ENCODE data around the gene DBP.

The DBP gene

DNA sequence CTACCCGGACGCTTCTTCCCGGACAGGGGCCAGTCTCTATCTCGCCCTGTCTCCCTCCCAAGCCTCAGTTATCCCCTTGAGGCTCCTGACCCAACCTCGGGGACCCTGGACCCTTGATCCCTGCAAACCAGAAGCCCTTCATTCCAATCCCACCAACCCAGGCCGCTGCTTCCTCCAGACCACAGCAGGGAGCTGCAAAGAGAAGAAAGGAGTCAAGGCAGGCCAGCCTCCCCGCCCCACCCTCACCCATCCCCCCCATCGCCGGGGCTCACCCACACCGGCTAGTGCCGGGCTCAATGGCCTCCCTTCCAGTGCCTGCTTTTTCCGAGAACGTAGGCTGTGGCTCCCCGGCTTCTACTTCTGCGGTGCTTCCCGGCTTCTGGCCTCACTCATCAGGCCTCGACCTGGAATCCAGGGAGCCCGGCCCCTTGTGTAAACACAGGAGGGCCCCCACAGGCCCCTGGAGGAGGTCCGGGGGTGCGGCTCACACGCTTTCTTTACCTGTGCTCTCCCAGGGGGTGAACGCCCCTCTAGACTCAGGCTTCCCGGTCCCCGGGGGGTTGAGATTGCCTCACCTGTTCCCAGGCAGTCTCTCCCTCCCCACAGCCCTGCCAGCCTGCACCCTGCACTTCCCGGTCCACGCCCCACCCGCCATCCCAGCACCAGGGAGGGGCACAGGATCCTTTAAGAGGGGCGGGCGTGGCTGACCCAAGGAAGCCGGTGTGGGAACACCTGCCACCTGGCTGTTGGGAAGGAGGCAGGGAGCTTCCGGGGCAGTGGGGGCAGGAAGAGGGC, 22.5 kb downstream of the DBP start, which contains the start of gene FAM83E (continued):
- TF ChIP-seq ZNF280D (tag by site-specific recombination; IDR thresholded peaks at IDR 0.05) (no peak), ZEB2 (tag by site-specific recombination; IDR thresholded peaks at IDR 0.05) (peak; percentile 86), ZNF785 (tag by site-specific recombination; IDR thresholded peaks at IDR 0.05) (no peak), KLF10 (tag by site-specific recombination; IDR thresholded peaks at IDR 0.05) (peak; percentile 80), ZBTB17 (tag by site-specific recombination; IDR thresholded peaks at IDR 0.05) (peak; percentile 25; the same call in 1 of the 2 replicates), ZNF48 (tag by site-specific recombination; IDR thresholded peaks at IDR 0.05) (no peak), KLF1 (tag by site-specific recombination; IDR thresholded peaks at IDR 0.05) (peak; percentile 100), ZSCAN23 (tag by site-specific recombination; IDR thresholded peaks at IDR 0.05) (no peak), ZNF423 (tag by site-specific recombination; IDR thresholded peaks at IDR 0.05) (peak; percentile 61; the same call in 1 of the 2 replicates), ZNF610 (tag by site-specific recombination; IDR thresholded peaks at IDR 0.05; ENCODE audit: borderline replicate concordance) (no peak), ZNF792 (tag by site-specific recombination; IDR thresholded peaks at IDR 0.05) (no peak), ZNF510 (tag by site-specific recombination; IDR thresholded peaks at IDR 0.05; ENCODE audit: insufficient replicate concordance) (no peak), SP2 (tag by site-specific recombination; IDR thresholded peaks at IDR 0.05) (peak; percentile 64), ZBTB8A (tag by site-specific recombination; IDR thresholded peaks at IDR 0.05) (0 out of 2 replicates have a peak, but pooled peaks have one; percentile 35), FEZF1 (tag by site-specific recombination; IDR thresholded peaks at IDR 0.05) (no peak), ZNF2 (tag by site-specific recombination; IDR thresholded peaks at IDR 0.05) (no peak), ZNF791 (tag by site-specific recombination; IDR thresholded peaks at IDR 0.05) (no peak), ZNF561 (tag by site-specific recombination; IDR thresholded peaks at IDR 0.05; ENCODE audit: borderline replicate concordance) (peak; percentile 96), ZNF280C (tag by site-specific recombination; IDR thresholded peaks at IDR 0.05) (no peak), ZNF146 (tag by site-specific recombination; IDR thresholded peaks at IDR 0.05) (no peak), ZNF701 (tag by site-specific recombination; IDR thresholded peaks at IDR 0.05) (no peak), ZNF768 (tag by site-specific recombination; IDR thresholded peaks at IDR 0.05) (no peak; the same call in 1 of the 2 replicates), ZNF362 (tag by site-specific recombination; IDR thresholded peaks at IDR 0.05) (no peak)
- TF ChIP-seq, protein P1, sequence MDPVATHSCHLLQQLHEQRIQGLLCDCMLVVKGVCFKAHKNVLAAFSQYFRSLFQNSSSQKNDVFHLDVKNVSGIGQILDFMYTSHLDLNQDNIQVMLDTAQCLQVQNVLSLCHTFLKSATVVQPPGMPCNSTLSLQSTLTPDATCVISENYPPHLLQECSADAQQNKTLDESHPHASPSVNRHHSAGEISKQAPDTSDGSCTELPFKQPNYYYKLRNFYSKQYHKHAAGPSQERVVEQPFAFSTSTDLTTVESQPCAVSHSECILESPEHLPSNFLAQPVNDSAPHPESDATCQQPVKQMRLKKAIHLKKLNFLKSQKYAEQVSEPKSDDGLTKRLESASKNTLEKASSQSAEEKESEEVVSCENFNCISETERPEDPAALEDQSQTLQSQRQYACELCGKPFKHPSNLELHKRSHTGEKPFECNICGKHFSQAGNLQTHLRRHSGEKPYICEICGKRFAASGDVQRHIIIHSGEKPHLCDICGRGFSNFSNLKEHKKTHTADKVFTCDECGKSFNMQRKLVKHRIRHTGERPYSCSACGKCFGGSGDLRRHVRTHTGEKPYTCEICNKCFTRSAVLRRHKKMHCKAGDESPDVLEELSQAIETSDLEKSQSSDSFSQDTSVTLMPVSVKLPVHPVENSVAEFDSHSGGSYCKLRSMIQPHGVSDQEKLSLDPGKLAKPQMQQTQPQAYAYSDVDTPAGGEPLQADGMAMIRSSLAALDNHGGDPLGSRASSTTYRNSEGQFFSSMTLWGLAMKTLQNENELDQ (tag by site-specific recombination; IDR thresholded peaks at IDR 0.05; ENCODE audit: low read depth) = no peak
- TF ChIP-seq, protein P2, sequence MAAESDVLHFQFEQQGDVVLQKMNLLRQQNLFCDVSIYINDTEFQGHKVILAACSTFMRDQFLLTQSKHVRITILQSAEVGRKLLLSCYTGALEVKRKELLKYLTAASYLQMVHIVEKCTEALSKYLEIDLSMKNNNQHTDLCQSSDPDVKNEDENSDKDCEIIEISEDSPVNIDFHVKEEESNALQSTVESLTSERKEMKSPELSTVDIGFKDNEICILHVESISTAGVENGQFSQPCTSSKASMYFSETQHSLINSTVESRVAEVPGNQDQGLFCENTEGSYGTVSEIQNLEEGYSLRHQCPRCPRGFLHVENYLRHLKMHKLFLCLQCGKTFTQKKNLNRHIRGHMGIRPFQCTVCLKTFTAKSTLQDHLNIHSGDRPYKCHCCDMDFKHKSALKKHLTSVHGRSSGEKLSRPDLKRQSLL (tag by site-specific recombination; IDR thresholded peaks at IDR 0.05) = no peak
- TF ChIP-seq, protein P3, sequence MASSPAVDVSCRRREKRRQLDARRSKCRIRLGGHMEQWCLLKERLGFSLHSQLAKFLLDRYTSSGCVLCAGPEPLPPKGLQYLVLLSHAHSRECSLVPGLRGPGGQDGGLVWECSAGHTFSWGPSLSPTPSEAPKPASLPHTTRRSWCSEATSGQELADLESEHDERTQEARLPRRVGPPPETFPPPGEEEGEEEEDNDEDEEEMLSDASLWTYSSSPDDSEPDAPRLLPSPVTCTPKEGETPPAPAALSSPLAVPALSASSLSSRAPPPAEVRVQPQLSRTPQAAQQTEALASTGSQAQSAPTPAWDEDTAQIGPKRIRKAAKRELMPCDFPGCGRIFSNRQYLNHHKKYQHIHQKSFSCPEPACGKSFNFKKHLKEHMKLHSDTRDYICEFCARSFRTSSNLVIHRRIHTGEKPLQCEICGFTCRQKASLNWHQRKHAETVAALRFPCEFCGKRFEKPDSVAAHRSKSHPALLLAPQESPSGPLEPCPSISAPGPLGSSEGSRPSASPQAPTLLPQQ (tag by site-specific recombination; IDR thresholded peaks at IDR 0.05) = peak; percentile 19
- TF ChIP-seq, protein P4, sequence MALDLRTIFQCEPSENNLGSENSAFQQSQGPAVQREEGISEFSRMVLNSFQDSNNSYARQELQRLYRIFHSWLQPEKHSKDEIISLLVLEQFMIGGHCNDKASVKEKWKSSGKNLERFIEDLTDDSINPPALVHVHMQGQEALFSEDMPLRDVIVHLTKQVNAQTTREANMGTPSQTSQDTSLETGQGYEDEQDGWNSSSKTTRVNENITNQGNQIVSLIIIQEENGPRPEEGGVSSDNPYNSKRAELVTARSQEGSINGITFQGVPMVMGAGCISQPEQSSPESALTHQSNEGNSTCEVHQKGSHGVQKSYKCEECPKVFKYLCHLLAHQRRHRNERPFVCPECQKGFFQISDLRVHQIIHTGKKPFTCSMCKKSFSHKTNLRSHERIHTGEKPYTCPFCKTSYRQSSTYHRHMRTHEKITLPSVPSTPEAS (tag by site-specific recombination; IDR thresholded peaks at IDR 0.05) = no peak
